GM11168 (cell line): ENCODE results near the gene CDH26.
"Not testable (repeated sequence)": the region's sequence is repeated elsewhere in the genome, so short reads cannot be mapped to it uniquely, and the experiment has no call there.

Experiments used
- in situ Hi-C: fragments of 300-500 bp; cut with MboI; formaldehyde crosslinking; loops from one replicate; pipeline ENCODE4 v1.12.0; 2022; ENCODE audit warnings: low sequenced_read_pairs; ENCODE audit not compliant: unreplicated experiment

CDH26 gene

DNA sequence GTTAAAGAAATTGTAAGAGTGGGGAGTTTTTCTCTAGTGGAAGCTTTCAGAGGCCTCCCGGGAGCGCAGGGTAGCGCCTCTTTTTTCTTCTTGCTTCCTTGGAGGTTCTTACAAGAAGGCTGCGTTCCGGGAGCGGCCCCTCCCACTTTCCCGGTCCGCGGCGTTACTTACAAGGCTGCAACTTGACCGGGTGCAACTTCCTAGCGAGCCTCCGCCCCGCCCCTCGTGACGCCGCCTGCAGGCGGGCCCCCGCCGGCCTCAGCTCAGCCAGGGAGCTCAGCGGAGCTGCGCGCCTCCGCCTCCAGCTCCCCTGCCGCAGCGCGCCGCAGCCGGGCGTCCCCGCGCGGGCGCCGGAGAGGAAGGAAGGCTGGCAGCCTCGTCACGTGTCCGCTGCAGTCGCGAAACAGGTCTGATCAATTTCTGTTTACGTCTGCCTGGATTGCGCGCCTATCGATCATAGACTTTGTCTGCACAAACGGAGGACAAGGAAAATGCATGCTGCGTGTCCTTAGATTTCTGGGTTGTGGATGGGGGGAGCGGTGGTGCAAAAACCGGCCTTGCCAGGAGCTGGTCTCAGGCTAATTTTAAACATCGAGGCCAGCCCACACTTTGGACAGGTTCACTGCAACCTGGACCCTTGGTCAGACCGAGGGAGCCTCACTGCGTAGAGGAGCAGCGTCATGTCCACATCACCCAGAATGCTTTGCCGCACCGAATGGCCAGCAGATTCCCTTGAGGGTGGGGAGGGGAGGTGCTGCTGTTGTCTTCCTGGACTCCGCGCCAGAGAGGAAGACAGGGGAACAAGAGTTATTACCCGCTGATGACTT lies 17.9 kb upstream of the CDH26 start, which contains the start of the genes FAM217B and PPP1R3D:
TSS of gene FAM217B (plus strand) at position 261 of the 827 bp plus-strand sequence. CDS start 3,555 bp downstream, outside the sequence.
TSS of gene PPP1R3D (minus strand) at position 177 of the 827 bp plus-strand sequence. CDS start 374 bp downstream, outside the sequence.
- in situ Hi-C loops = no loop called here

DNA sequence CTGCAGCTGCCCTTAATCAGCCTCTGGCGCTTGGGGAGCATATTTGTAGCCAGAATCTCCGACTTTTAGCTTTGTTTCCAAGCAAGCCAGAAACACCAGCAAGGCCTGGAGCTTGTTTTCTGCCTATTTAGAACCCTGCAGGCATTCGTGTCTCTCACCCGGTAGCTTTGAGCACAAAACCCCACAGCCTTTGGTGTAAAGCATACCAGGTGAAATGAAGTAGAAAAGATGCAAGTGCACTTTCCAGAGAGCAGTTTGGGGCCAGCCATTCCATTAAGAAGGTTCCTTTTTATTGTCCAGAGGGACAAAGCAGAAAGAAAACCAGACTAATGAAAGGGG lies 17.3 kb upstream of the CDH26 start:
- in situ Hi-C loops = no loop called here

DNA sequence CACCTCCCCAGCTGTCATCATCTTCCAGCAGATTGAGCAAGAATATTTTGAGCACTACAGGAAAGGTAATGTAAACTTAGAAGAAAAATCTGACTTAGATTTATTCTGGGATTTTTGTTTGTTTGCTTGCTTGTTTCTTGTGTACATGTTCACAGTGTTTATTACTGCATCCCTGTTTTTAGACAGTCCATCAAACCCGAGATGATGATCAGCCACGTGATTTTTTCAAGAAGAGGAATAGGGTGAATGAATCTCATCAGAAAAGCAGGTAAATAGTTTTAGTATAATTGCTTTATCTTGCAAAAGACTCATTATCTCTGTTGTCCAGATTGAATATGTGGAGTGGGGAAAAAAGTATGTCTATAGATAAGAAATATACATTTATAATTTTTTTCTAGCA lies 16.0 kb upstream of the CDH26 start:
- in situ Hi-C loops = no loop called here

DNA sequence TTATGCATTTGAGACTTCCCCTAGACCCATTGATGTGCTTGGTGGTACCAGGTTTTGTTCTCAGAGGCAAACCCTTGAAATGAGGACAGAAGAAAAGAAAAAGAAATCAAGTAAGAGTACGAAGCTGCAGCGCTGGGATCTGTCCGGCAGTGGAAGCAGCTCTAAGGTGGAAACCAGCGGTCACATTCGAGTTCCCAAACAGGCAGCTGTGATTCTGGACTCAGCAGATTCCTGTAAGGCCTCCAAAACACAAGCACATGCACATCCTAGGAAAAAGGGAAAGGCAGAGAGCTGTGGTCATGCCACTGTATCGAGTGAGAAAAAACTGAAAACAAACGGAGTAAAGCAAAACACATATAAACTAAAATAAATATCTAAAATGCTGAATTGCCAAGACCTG lies 13.5 kb upstream of the CDH26 start:
- in situ Hi-C loops = no loop called here

DNA sequence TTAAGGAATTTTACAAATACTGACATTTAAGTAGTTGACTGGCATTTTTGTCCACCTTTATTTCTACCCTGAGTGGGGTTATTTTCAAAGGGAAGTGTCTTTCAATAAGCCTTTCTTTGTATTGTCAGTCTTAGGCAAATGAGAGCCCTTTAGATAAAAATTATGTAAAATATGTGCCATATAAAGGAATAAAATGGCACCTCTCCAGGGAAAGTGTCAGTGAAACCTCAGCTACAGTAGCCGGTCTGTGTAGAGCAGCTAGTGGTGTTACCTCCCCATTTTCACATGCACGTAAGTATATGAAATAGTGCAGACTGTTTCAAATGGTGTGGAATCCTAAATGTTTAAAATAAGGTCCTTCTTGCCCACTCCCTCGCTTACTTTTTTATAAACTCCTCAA lies 13.0 kb upstream of the CDH26 start:
- in situ Hi-C loops = no loop called here

DNA sequence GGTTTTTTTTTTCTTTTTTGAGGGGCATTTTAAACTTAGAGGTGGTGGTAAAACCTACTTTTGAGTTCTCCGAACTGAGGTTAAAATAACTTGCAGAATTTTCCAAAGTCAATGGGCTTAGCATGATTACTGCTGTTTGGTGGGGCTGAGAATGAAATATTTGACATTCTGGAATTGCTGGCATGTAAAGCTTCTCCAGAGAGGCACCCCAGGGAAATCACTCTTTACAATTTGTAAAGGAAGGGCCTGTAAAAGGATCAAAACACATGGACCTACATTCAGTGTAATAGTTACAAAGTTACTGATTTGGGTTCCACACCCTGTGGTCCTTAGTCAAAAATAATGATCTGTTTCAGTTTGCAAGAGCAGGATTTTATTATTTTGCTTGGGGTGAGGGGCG lies 12.5 kb upstream of the CDH26 start:
- in situ Hi-C loops = no loop called here

DNA sequence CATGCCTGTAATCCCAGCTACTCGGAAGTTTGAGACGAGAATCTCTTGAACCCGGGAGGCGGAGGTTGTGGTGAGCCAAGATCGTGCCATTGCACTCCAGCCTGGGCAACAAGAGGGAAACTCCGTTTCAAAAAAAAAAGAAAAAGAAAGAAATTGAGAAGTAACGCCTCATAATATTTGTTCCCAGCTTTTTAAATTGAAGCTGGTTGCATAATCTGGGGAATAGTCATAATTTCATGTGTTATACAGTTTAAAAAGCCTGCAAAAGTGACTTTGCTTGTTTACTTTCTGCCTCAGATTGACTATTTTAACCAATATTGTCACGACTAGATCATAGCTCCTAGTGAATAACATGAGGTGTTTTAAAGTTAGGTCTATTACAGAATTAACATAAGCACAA lies 10.8 kb upstream of the CDH26 start:
- in situ Hi-C loops = no loop called here

DNA sequence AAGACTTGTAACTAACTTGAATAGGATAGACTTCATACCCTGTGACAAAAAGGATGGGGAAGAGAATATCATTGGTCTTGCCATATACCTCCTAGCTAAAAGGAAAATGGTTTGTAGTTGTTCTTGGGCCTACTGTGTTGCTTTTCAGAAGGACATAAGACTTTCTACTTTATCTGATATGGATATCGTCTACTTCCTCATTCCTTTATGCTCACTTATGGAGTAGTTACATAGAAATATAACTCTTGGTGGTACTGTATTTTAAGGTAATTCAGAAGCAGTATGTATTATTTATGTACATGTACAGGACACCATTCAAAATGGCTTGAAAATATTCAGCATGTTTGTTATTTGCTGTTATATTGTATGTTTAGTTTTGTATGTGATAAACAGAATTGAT lies 10.0 kb upstream of the CDH26 start:
- in situ Hi-C loops = no loop called here

DNA sequence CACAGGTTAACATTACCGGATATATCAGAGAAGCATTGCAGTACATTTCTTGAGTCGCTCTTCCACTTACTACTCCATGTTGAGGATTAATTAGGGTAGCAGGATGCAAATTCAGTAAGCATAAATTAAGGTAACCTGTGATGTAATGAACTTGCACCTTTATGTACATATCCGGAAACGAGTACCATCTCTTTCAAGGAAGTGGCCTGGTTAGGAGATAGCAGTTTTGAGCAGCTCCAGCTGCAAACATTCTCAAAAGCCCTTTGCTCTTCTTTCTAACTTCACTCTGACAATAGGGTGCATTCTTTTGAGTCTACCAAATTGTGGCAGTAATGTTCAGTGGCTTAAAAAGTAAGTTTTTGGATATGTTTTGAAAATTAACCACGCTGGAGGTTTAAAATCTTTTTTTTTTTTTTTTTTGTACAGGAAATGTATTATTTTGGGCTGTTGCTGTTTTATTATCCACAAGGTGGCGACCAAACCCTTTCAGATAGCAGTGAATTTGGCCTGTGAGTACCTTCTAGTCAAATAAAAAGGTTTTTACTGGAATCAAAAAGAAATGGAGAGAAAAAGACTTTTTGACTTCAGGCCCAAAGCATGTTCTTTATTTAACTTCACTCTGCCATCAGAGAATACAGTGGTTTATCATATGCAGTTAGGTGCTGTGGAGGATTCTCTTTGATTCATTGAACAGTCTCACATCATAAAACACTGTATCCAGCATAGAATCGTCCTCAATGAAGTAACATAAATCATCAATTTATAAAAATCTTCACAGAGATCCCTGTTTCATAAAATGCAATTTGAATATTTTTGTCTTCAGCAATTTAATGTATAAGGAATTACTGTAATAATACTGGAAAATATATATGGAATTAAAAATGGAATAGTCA lies 9.1 kb upstream of the CDH26 start:
- in situ Hi-C loops = no loop called here

DNA sequence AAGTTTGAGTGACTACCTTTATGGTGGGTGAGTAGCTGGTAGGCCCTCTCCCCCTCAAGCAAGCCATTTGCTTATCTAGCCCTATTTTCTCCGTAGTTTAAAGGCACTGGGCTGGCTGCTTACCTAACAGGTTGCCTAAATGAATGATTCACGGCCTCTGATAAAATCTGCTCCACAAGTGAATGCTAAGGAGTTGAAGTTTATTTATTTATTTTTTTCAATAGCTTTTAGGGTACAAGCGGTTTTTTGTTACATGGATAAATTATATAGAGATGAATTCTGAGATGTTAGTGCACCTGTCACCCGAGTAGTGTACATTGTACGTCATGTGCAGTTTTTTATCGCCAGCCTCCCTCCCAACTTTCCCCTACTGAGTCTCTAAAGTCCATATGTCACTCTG lies 8.3 kb upstream of the CDH26 start:
- in situ Hi-C loops = no loop called here

DNA sequence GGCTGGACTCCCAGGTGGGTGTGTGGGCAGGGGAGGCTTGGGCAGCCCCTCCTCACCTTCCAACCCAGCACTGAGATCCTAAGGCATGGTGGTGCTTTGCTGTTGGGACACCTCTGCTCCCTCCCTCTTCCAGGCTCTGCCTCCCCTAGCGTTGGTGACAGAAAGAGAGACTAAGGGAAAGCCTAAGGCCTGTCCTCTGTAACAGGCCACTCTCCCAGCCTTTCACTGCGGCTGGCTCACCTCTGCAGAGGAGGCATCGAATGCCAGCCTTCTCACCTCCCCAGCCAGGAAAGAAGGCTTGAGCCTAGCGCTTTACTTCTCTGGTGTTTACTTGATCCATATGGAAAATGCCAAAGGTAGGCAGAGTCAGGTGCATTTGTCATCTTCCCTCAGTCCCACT lies 3.5 kb upstream of the CDH26 start:
- in situ Hi-C loops = no loop called here

DNA sequence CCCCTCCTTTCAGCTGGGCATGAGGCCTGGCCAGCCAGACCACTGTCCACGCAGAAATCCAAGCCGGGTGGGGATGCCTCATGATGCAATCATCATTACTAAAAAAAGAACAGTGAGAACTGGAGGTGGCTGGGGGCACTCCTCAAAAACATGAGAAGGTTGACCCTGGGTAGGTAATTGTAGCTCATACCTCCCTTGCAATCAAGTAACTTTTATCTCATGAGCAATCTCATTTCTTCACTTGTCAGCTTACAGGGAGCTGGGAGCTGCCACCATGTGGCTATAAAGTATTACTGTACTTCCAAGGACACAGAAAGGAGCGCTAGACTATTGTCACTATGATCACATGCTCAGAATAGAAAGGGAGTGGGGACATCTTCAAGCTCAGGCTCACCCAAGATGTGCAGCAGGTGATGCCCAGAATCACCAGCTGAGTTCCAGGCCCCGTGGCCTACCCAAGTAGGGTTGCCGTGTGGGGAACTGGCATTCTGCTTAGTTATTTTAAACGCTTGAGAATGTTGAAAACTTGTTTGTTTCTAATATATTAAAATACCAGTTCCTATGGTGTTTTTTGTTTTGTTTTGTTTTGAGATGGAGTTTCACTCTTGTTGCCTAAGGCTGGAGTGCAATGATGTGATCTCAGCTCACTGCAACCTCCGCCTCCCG lies 3.0 kb upstream of the CDH26 start:
- in situ Hi-C loops = no loop called here

DNA sequence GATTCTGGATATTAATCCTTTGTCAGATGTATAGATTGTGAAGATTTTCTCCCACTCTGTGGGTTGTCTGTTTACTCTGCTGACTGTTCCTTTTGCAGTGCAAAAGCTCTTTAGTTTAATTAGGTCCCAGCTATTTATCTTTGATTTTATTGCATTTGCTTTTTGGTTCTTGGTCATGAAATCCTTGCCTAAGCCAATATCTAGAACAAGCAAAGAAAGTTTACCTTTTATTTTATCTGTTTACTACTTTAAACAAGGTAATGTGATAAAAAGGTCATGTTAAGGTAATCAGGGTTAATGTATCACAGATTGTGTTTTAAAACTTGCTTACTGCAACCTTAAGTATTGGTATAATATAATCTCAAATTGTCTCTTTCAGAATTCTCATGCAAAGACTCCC lies 655 bp upstream of the CDH26 start:
- in situ Hi-C loops = not testable (repeated sequence)

DNA sequence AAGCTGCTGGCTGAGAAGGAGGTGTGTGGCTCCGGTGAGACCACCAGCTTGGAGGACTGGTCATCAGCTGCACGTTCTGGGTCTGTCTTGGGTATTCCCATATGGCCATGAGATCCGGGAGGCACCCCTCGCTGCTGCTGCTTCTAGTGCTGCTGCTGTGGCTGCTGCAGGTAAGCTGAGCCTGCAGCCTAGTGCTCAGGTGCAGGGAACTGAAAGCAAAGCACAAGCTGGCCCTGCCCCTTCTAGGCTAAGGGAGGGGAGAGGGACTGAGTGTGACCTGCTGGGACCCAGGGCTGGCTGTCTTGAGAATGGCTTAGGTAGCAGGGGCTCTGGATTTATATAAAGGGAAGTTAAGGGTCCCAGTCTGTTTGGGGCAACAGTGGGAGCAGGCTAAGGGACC lies 403 bp downstream of the CDH26 start:
- in situ Hi-C loops = no loop called here

DNA sequence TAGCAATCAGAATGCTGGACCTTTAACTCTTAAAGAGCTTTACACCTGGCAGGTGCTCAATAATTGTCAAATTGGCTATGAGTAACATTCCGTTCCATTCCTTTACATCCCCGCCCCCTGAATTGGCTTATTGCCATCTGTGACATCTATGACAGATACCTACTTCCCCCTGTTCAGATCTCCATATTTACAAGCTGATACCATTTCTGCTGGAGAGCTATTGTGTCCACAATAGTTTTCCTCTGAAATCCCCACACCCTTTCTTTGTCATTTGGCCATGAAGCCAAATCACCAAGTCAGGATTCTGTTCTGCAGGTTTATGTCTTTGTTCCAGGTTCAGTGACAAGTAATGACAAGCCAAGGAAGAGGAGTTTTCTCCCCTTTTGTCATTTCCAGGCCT lies 3.2 kb downstream of the CDH26 start:
- in situ Hi-C loops = no loop called here

DNA sequence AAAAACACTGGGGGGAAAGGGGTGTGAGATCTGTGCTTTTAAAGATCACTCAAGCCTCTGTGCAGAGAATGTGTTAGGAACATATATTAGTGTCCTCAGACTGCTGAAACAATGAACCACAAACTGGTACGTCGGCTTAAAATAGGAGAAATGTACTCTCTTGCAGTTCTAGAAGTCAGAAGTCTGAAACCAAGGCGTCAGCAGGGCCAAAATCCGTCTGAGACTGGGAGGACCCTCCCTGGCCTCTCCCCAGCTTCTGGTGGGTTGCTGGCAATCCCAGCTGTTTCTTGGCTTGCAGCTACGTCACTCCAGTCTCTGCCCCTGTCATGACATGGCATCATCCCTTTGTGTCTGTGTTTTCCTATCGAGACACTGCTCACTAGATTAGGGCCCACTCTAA lies 3.9 kb downstream of the CDH26 start:
- in situ Hi-C loops = no loop called here

DNA sequence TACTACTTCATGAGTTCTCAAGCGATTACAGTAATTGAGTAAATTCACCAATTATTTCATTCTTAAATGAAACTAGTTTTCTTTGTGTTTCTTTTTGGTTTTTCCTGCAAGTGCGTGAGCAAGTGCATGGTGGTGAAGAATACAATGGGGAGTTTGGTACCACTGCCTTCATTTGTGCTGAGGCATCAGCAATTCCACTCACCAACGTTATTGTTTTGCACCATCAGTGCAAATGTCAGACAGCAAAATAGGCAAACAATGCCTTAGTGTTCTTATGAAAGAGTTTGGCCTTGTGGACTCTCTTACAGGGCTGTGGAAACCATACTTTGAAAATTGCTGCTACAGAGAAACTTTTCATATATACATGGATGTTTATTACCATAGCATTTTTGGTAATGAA lies 8.2 kb downstream of the CDH26 start:
- in situ Hi-C loops = no loop called here

DNA sequence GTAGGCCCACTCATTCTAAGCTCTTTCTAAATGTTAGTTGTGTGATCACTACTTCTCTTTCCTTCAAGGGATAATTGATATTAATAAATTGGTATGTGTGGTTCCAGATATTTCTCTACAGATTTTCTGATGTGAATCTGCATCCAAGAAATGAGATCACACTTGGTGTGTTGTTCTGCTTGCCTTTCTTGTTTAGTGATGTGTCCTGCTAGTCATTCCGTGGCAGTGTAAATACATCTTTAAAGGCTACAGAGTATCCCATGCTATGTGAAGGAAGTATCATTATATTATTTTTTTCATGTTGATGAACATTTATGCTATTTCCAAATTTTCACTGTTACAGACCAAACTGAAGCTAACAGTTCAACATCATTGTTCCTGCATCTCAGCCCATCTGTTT lies 13.2 kb downstream of the CDH26 start:
- in situ Hi-C loops = no loop called here

DNA sequence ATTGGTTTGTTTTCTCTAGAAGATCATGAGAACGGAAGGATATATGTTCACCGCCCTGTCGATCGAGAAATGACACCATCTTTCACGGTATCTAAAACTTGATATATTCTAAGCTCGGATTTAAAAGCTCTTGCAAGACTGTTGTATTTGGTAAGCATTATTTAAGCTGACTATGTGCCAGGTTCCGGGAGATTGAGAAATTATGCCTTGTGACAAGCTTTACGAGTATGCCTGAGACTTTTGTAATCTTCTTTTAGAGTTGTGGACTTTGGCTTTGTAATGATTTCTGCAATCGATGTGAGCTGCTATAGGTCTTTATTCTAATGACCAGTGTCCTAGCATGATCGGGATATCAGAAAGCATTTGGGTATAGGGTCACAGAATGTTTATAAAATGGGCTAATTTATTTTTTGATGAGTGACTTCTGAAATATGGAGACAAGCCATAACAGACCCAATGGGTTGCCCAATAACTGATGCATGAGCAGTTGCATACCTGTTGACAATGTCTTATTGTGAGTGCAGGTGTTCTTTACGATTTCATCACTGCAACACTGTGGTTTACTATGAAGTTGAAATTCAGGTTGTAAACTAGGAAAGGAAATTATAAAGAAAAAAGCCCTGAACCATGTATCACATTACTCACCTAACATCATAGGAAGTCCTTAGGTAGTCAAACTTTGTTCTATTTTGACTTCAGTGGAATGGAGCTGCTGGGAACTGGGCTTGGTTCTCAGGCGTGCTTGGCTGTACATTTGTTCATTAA lies 14.0 kb downstream of the CDH26 start:
- in situ Hi-C loops = no loop called here

DNA sequence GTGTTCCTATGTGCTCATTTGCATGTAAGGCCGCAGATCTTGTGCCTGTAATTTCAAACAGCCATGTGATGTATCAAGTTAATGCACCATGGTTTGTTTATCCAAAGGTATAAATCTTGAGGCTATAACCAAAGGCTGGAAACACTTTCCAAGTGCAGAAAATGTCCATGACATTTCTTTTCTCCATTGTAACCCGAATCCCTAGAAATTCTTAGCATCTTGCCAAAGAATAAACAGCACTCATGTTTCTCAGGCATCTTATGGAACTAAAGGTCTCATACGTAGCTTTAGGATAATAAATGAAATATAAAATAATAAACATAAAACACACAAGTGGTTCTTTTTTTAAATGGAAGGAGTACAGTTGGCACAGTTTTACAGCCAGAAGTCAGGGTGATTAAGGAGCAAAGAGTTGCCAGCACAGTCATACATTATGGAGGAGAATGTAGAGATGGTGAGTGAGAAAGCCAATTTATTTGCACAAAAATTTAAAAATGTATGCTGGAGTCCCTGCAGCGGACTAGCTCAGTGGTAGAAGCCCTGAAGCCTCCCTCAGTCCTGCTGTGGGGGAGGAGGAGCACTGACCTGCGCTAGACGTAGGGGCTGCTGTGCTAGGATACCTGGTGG lies 18.0 kb downstream of the CDH26 start:
- in situ Hi-C loops = no loop called here
